VCaP (cell line): Measurements from ENCODE around the gene CLEC2L.

ENCODE experiments used
- H3K27ac ChIP-seq: fragments of 450-650 bp; 2 replicates; pipeline ENCODE4 v1.5.1; 2017
- CTCF ChIP-seq: fragments of 450-650 bp; conservative IDR thresholded peaks from 2 replicates; pipeline ENCODE4 v1.5.1; 2017; ENCODE audit warnings: mild to moderate bottlenecking, moderate library complexity

CLEC2L gene

GRCh38 chr7:139487366-139488080, 36.0 kb upstream of the CLEC2L start:
- no peak for TF ChIP-seq CTCF
- no peak overlapping the region for H3K27ac ChIP-seq

- TF ChIP-seq CTCF: no peak
- no peak overlapping the region; the same call in 1 of the 2 replicates for H3K27ac ChIP-seq
Measured at GRCh38 chr7:139488810-139489209, 34.7 kb upstream of the CLEC2L start.

- TF ChIP-seq CTCF: no peak
- peak overlapping the region; percentile 70 for H3K27ac ChIP-seq
Measured at GRCh38 chr7:139490130-139490529, 33.4 kb upstream of the CLEC2L start.

- no peak for TF ChIP-seq CTCF
- H3K27ac ChIP-seq: no peak overlapping the region
Measured at GRCh38 chr7:139492293-139492692, 31.2 kb upstream of the CLEC2L start.

GRCh38 chr7:139494835-139495579, 28.5 kb upstream of the CLEC2L start:
- no peak overlapping the region for H3K27ac ChIP-seq
- TF ChIP-seq CTCF: no peak

GRCh38 chr7:139495580-139496125, 27.8 kb upstream of the CLEC2L start:
- H3K27ac ChIP-seq: no peak overlapping the region
- TF ChIP-seq CTCF: no peak

- no peak overlapping the region for H3K27ac ChIP-seq
- TF ChIP-seq CTCF: no peak
Measured at GRCh38 chr7:139496528-139496927, 27.0 kb upstream of the CLEC2L start.
